Fibroblast of peridontal ligament (primary cell): ENCODE measurements around the gene SMYD3.

Source experiments
- DNase-seq: peaks from one replicate; pipeline ENCODE4 v3.0.0-alpha.2; 2010; ENCODE audit errors: extremely low read depth

Gene SMYD3

DNA sequence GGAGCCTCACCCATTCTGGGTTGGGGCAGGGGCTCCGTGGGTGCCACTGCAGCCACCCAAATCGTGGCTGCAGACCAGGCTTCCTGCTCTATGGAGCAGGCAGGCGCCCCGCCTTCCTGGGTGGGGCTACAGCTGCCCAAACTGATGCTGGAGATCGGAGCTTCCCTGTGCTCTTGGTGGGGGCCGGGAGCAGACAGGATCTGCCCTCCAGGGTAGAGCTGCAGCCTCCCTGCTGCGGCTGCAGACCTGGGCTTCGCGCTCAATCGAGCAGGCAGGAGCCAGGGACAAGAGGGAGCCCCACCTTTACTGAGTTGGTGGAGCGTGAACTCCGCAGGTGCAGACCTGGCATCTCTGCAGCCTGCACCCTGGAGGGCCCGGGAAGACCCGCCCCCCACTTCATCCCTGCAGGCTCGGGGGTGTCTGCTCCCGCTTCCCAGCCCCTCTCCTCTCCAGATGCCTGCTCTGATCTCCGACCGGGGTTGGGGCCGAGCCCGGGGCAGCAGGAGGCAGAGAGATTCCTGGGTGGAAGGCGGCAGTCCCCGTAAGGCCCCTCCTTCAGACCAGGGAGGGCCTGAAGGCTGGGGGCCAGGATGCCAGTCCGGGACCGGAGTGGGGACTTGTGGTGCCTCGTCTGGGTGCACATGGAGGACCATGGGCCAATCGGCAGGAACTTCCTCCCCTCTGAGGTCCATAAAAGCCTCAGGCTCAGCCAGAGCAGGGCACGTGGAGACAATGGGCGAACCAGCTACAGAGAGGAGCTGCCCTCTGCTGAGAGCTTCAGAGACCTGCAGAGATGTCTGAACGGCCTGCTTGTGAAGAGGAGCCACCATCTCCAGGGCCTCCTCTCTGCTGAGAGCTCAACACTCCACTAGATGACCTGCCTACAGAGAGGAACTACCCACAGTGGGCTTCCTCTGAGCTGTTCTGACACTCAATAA lies 359.3 kb downstream of the SMYD3 start:
- DNase-seq = no peak

DNA sequence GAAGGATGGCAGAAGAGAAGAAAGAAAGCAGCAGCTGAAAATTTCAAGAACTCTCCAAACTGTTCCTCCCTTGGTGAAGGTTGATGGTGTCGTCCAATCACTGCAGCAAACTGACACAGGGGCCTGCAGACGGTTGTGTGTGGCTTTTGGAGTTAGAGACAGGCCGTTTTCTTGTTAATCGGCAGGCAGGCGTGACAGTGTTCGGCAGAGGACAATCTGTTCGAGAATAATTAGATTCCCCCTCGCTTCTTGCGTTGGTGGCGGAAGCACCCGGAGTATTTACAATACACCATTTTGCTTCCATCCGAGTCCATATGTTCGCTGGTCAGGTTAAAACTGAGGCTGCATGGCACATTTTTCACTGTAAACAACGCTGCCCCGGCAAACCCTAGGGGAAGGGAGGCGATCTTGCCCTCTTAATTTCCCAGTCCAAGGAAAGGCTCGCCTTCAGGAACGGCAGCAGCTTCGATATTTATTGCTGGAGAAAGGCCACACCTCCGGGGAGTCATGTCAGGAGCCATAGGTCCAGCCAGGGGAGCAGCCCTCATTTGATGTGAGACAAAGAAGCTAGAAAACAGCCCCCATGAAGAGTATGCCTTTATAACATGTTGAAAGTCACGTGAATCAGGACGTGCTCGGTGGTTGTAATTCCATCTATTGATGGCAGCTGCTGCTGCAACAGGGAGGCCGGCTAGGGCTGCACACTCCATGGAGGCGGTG lies 360.1 kb downstream of the SMYD3 start:
- no peak for DNase-seq

DNA sequence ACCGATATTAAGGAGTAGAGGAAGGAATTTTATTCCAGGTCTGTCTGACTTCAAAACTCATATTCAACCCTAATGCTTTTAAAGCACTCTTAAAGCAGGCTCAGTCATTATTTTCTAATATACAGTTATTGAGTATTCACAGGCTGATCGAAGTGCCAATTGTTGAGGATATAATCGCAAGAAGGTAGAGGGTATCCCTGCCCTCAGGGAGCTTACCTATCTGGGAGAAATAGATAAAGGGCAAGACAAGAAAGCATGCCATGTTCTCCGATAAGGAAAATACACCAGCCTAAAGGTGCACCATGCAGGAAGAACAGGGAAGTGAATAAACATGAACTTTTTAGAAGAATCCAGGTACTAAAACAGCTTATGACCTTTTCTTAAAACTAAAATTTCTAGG lies 361.2 kb downstream of the SMYD3 start:
- DNase-seq = no peak

DNA sequence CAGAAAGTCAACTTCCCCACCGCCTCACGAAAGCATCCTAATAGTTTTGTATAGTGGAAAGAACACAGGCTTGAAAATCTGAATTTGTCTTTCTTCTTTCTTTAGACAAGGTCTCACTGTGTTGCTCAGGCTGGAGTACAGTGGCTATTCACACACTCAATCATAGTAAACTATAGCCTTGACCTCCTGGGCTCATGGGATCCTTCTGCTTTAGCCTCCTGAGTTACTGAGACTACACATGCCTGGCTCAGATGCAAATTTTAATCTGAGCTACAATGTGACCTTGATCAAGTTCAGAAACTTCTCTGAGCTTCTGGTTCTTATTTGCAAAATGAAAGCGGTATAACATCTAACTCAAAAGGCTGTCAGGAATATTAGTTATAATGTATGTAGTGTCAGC lies 362.1 kb downstream of the SMYD3 start:
- DNase-seq = no peak

DNA sequence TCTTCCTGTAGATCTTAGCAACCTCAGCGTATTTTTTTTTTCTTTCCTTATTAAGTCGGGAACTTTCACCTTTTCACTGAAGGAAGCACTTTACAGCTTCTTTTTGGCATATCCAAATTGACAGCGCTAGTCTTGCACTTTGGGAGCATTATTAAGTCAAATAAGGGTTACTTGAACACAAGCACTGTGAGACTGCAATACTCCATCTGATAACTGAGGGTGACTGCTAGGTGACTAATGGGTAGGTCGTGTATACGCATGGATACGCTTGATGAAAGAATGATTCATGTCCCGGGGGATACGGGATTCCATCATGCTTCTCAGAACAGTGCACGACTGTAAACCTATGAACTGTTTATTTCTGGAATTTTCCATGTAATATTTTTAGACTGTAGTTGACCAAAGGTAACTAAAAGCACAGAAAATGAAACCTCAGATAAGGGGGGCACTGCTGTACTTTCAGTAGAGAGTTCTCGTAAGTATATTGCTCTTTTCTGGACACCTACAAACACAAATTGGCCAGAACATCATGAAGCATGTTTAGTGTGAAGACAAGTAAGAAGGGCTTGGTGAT lies 364.7 kb downstream of the SMYD3 start:
- DNase-seq = peak; percentile 95

DNA sequence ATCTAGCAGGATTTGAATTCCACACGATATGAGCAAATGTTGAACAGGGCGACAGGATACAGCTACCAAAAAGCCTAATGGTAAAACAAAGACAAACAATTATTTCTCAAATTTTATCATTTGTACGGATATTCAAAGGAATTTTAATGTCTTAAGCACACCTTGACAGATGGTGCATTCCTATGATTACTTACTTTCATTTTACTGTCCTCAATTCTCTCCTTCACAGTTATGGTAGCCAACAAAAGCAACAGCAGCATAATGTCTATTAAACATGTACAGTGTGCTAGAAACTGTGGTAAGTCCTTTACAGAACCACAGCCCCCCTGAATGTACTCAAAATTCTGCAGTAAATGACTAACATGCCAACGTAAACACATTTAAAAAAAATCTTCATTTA lies 365.8 kb downstream of the SMYD3 start:
- no peak for DNase-seq

DNA sequence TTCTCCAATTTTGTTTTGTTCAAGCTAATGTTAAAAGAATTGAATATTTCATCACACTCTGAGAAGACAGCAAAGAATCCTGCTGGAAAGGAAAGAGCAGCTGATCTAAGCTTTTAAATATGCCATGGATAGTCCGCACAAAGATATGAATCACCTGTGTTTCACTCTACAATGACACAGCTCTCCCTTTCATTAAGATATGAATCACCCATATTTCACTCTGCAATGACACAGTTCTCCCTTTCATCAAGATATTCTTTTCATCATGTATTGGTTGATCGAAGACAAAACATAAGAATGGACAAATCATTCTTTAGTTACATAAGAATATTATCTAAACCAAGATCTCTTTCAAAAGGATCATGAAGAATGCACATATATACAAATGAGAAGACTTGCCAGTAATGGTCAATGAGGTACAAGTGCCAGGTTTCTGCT lies 367.3 kb downstream of the SMYD3 start:
- peak; percentile 82 for DNase-seq

DNA sequence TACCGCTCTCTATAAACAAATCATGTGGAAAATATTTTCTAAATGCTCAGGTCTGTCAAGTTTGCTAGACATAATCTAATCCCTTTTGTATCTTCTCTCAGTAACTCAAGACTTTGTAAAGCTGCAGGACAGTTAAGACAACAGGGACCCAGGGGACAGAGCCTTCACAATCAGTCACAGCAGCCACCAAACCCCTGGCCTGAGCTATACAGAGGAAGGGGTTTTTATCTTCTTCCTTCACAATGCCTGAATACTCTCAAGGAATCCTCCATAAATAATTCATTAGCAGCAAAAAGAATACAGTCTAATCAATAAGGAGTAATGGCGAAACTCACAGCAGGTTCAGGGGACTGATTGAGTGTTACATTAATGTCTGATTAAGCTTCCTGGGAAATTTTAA lies 368.3 kb downstream of the SMYD3 start:
- DNase-seq = no peak

DNA sequence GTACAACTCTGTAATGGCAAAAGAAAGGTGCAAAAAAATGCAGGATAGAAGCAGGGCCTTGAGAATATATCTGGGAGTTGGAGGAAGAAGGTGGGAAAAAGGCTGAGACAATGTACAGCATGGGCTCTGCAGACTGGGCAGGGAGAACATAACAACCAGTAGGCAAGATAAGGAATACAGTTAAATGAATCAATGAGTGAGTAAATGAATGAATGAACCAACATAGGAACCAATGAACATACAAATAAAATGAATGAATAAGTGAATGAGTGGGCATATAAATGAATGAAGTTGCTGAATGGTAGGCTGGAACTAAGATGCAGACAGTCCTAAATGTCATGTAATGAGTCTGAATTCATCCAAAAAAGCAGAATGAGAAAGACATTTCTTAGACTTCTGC lies 370.6 kb downstream of the SMYD3 start:
- no peak for DNase-seq

DNA sequence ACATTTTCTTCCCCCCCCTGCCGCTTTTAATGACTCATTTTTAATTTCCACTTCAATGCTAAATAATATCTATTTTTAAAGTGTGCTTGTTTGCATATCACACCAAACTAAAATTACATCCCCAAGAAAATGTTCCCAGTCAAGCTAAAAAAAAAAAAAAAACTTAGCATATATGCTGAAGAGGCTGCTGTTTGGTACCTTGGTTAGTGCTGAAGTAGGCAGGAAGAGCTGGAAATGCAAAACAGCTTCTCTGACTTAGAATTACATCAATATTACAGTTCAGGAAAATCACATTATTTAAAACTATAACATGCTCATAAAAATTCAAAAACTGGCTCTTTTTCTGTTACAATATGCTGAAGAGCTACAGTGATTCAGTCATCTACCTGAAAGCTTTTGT lies 372.3 kb downstream of the SMYD3 start:
- DNase-seq = no peak

DNA sequence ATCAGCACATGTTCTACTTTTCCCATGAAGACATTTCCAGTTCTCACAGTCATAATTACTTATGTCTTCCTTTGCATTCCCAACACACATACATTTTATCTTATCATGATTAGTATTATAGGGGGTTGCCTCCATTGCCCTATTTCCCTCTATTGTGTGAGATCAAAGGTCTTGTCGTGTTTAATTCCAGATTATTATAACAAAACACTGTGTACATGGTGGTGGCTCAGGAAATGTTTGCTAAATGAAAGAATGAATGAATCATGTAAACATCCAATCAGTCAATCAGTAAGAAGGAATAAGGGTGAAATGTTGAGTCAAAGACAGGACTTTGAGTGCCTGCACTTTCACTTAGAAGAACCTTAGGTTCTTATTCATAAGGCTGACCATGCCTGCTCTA lies 376.0 kb downstream of the SMYD3 start:
- no peak for DNase-seq

DNA sequence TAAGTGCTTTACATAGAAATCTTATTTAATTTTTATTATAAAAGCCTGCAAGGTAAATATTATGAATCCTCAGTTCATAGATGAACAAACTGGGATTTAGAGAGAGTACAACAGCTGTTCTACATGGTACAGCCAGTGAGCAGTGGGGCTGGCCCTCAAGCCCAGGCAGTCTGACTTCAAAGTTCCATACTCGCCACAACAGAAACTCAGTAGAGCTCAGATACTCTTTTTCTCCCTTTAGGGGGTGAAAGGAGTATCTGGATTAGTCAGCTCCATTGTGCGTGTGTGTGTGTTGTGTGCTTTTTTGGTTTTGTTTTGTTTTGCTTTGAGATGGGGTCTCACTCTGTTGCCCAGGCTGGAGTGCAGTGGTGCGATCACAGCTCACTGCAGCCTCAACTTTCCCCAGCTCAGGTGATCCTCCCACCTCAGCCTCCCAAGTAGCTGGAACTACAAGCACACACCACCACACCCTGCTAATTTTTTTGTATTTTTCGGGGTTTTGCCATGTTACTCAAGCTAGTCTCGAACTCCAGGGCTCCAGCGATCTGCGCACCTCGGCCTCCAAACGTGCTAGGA lies 378.5 kb downstream of the SMYD3 start:
- no peak for DNase-seq

DNA sequence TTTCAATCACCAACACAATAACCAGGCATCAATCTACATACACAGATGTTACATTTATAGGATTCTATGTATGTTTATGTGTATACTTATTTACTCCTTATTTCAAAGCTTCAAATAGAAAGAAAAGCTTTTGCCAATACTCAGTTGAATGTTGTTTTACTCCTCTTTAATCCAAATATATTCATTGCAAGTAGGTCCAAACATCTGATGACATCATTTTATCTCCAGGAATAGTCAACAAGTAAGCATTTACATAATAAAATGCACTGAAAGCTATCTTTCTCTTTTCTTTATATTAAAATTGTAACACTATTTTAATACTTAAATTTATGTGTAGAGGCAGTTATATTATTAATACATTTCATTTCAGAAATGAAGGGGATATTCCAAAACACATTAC lies 380.5 kb downstream of the SMYD3 start:
- DNase-seq = no peak

DNA sequence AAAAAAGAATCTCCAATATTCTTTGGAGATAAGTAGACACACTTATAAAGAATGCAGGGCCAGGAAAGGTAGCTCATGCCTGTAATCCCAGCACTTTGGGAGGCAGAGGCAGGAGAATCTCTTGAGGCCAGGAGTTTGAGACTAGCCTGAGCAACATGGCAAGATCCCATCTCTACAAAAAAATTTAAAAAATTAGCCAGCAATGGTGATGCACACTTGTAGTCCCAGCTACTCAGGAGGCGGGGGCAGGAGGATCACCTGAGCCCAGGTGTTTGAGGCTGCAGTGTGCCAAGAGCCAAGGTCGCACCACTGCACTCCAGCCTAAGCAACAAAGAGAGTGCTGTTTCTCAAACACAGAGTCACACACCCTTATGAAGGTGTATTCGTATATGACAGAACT lies 385.0 kb downstream of the SMYD3 start:
- no peak for DNase-seq

DNA sequence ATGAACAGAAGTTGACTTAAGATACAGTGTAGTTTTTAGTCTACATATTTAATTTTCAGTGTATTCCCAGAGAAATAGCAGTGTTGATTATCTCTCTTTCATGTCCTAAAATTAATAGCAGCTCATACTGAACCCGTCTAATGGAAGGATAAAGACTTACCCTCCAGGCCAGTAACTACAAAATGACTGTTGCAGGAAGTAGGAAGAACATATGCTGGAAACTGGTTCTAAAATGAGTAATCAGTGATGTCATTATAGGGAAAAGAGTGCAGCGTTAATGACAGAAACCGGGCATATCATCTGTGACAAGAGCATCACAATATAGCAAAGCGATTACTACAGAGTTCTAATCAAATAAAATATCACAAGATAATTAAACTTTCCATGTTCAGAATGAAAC lies 385.5 kb downstream of the SMYD3 start:
- DNase-seq = no peak

DNA sequence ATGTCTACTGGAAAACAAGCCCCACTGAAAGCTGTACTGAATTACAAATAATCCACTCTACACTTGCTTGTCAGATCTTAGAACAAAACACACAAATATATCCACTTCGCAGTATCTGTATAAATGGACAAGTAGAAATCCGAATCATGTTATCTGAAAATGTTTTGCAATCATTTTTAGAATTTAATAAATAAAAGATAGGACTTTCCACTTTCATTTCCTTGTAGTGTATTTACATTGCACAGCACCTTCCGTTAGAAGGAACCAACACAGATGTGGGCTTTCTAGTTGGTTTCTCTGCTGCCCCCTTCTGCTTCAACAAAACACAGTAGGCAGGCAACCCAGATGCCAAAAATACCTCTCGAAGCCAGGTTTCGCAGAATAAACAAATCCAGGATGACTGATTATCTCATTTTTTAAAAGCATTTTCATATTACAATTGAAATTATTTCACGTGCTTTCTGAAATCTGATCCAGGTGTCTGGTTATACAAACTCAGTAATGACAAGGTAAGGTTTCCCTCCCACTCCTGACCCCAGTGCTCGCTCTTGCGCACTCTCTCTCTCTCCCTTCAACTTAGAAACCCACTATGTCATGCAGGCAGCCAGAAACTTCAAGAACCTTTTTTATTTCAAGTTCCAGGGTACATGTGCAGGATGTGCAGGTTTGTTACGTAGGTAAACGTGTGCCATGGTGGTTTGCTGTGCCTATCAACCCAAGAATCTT lies 389.9 kb downstream of the SMYD3 start:
- peak; percentile 77 for DNase-seq

DNA sequence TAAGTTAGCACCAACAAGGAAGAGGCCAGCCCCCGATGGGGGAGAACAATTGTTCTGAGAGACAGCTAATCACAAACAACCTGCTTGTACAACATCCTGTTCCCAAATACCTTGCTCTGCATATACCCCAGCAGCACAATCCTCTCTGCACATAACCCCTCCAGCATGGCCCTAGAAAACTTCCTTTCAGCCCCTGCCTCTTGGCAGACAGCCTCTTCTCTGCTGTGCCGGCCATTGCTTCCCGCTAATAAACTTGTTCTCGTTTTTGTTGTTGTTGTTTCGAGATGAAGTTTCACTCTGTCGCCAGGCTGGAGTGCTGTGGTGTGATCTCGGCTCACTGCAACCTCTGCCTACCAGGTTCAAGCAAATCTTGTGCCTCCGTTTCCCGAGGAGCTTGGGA lies 392.7 kb downstream of the SMYD3 start:
- DNase-seq = no peak

DNA sequence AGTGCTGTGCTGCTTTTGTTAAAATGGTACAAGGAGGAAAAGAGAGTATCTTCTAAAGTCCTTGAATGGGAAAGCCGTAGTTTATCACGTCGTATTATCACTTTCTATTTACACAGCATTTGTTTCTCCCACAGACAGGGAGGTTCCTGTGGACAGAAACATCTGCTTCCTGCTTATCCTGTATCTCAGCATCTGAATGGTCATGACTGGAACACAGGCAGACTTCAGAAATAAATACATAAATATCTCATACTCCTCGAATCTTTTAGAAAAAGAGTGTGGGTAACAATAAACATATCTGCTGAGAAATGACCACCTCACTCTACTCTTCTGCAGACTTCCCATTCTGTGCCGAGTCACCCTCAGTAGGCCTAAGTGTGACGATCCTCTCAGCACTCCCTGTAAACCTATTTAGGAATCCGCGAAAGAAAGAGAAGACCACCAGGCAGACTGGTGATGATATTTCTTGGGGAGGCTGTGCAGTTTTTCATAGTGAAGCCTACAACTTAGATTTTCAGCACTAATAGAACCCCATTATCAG lies 393.5 kb downstream of the SMYD3 start:
- no peak for DNase-seq

DNA sequence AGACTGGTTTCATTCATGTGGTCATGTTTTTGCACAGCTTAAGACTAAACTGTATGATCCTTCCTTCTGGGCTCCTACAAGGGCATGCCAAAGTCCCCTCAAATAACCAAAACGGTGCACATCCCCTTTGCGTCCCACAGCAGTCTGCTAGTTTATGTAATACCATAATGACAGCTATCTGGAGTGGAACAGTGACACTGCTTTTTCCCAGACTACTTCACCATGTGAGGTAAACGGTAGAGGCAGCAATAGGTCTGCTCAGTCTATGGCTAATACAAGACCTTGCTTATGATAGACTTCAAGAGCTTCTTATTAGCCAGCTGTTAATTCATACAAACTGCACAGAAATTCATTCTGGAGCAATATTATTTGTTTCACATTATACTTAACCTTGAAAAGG lies 395.5 kb downstream of the SMYD3 start:
- DNase-seq = no peak

DNA sequence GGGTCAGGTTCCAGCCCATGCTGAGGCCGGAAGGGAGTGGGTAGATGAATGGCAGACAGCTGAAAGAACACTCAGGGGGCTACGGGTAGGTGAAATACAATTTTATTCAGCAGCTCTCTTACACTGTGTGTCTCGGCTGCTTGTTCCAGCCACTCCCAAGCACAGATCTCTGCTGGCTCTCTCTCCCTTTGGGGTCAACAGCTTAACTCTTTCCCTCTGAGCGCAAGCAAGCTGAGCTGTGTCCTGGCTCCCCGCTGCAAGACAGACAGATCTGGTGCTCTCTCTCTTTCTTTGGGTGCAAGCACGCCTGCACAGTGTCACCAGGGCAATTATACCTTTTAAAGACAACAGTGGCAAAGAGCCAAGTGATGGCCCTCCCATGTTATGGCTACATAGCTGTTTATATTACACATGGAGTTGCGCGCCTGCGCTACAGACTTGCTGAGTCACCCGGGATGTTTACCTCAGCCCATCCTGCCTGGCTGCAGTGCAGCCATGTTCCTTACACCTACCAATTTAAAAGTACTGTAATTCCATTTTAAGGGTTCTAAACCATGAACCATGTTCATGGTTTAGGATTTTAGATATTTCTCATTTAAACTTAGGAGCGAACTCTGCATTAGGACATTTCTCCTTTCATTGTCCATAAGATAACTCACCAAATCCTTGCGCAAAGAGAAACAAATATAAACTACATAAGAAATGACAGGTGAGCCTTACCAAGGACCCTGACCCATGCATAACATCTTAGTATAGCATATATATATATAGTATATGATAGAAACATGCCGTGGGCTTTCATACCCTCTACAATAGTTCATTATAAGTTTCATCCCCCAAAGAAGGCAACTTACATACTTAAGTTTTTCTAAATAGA lies 396.5 kb downstream of the SMYD3 start:
- no peak for DNase-seq
